HepG2 (cell line): ENCODE results near the gene KTN1. TPM values are rescaled to one million over a fixed set of nuclear protein-coding genes. Genes with fewer than 3 reads are reported as not detected.

Experiments
- KDM3A ChIP-seq: IDR thresholded peaks from 2 replicates; pipeline ENCODE4 v1.6.1; 2018; ENCODE audit warnings: low read depth, missing compliant biosample characterization
- KDM6A ChIP-seq: IDR thresholded peaks from 2 replicates; pipeline ENCODE4 v1.6.1; 2016; ENCODE audit warnings: low read depth
- NFYB ChIP-seq: sonication (generic); formaldehyde crosslinking; IDR thresholded peaks from 2 replicates; pipeline ENCODE4 v1.4.0; 2020; ENCODE audit warnings: missing genetic modification reagents
- PHF5A ChIP-seq: IDR thresholded peaks from one replicate; pipeline ENCODE4 v1.6.1; 2018; ENCODE audit warnings: low read depth, missing genetic modification reagents; ENCODE audit not compliant: unreplicated experiment
- YEATS4 ChIP-seq: sonication (generic); formaldehyde crosslinking; IDR thresholded peaks from 2 replicates; pipeline ENCODE4 v1.4.0; 2020; ENCODE audit warnings: missing genetic modification reagents, borderline replicate concordance
- ZNF660 ChIP-seq: sonication (generic); formaldehyde crosslinking; IDR thresholded peaks from 2 replicates; pipeline ENCODE4 v1.5.1; 2020; ENCODE audit warnings: mild to moderate bottlenecking, low read depth, missing genetic modification reagents, borderline replicate concordance
- ZNF720 ChIP-seq: sonication (generic); formaldehyde crosslinking; IDR thresholded peaks from 2 replicates; pipeline ENCODE4 v1.4.0; 2020; ENCODE audit warnings: missing genetic modification reagents
- polyA plus RNA-seq, 8 experiments: library from polyadenylated mRNA; depleted of rRNA in 3 of 8; stranded (reverse) in 7 of 8; unstranded in 1 of 8; fragments of >200 nt; fragmentation: Illumina TruSeq in 4 of 8; extraction: Trizol in 4 of 8; gene quantifications; 2 replicates each; pipeline versions ENCODE4 v1.2.1 to v1.2.3, GENCODE V29; 2011 to 2016; ENCODE audit warnings: low read depth in 4 of 8, missing spikeins in 1 of 8, mixed read lengths in 1 of 8; ENCODE audit not compliant: insufficient read depth in 1 of 8
- total RNA-seq, 5 experiments: library from RNA; depleted of rRNA; stranded (reverse); fragments of >200 nt; fragmentation: Illumina TruSeq; extraction: Trizol; gene quantifications; 2 replicates each; pipeline ENCODE4 v1.2.3, GENCODE V29; 2016; ENCODE audit warnings: low read depth in 1 of 5
- TF ChIP-seq, protein P1 (sequence below): sonication (generic); formaldehyde crosslinking; IDR thresholded peaks from 2 replicates; pipeline ENCODE4 v1.5.1; 2020; ENCODE audit warnings: missing genetic modification reagents, mild to moderate bottlenecking, borderline replicate concordance
- TF ChIP-seq, protein P2 (sequence below): sonication (generic); formaldehyde crosslinking; IDR thresholded peaks from 2 replicates; pipeline ENCODE4 v1.8.0; 2022; ENCODE audit warnings: mild to moderate bottlenecking, missing genetic modification reagents, moderate library complexity
- TF ChIP-seq, protein P3 (sequence below): IDR thresholded peaks from 2 replicates; pipeline ENCODE4 v1.6.1; 2016; ENCODE audit warnings: missing biosample characterization, missing genetic modification reagents, low read depth
- TF ChIP-seq, protein P4 (sequence below): sonication (generic); formaldehyde crosslinking; IDR thresholded peaks from 2 replicates; pipeline ENCODE4 v1.5.0; 2020; ENCODE audit warnings: missing genetic modification reagents
- TF ChIP-seq, protein P5 (sequence below): sonication (generic); formaldehyde crosslinking; IDR thresholded peaks from 2 replicates; pipeline ENCODE4 v1.4.0; 2020; ENCODE audit warnings: missing genetic modification reagents
- TF ChIP-seq, protein P6 (sequence below): IDR thresholded peaks from 2 replicates; pipeline ENCODE4 v1.6.1; 2012; ENCODE audit warnings: low read length, improper control_type of control experiment
- TF ChIP-seq, protein P7 (sequence below): sonication (generic); formaldehyde crosslinking; conservative IDR thresholded peaks from 2 replicates; pipeline ENCODE4 v1.5.0; 2020; ENCODE audit warnings: missing genetic modification reagents

The KTN1 gene
- total and polyA plus RNA-seq, 2 of the 13 experiments (the other 11 are each of a cell fraction or from before 2014, with no cell fraction given): 60.6 to 169 TPM

DNA sequence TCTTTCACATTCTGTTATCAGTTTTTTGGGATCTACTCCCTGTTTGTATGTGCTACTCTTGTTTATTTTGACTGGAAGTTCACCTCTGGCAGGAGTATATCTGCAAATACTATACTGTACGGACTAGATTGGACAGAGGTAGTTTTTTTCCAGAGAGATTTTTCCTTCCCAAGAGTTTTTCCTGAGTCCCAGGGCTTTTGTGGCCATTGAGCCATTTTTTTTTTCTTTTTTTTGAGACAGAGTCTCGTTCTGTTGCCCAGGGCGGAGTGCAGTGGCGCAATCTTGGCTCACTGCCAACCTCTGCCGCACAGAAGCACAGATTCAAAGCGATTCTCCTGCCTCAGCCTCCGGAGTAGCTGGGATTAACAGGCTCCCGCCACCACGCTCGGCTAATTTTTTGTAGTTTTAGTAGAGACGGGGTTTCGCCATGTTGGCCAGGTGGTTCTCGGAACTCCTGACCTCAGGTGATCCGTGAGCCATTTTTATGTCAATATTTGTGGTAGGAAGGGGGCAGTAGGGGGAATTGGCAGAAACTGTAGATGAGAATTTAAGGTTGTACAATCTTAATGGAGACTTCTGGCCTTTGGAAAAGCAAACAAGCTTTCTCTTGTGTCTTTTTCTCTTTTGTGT, 19.4 kb downstream of the KTN1 start (continued):
- TF ChIP-seq ZNF660 (no peak), KDM6A (CRISPR knock-in tag) (peak; percentile 53; the same call in 1 of the 2 replicates), NFYB (CRISPR knock-in tag) (no peak), KDM3A (no peak), PHF5A (peak; percentile 41), YEATS4 (CRISPR knock-in tag) (peak; percentile 84), ZNF720 (CRISPR knock-in tag) (no peak)
- TF ChIP-seq, protein P1, sequence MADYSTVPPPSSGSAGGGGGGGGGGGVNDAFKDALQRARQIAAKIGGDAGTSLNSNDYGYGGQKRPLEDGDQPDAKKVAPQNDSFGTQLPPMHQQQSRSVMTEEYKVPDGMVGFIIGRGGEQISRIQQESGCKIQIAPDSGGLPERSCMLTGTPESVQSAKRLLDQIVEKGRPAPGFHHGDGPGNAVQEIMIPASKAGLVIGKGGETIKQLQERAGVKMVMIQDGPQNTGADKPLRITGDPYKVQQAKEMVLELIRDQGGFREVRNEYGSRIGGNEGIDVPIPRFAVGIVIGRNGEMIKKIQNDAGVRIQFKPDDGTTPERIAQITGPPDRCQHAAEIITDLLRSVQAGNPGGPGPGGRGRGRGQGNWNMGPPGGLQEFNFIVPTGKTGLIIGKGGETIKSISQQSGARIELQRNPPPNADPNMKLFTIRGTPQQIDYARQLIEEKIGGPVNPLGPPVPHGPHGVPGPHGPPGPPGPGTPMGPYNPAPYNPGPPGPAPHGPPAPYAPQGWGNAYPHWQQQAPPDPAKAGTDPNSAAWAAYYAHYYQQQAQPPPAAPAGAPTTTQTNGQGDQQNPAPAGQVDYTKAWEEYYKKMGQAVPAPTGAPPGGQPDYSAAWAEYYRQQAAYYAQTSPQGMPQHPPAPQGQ (CRISPR knock-in tag): no peak
- TF ChIP-seq, protein P2, sequence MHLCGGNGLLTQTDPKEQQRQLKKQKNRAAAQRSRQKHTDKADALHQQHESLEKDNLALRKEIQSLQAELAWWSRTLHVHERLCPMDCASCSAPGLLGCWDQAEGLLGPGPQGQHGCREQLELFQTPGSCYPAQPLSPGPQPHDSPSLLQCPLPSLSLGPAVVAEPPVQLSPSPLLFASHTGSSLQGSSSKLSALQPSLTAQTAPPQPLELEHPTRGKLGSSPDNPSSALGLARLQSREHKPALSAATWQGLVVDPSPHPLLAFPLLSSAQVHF (CRISPR knock-in tag): no peak
- TF ChIP-seq, protein P3, sequence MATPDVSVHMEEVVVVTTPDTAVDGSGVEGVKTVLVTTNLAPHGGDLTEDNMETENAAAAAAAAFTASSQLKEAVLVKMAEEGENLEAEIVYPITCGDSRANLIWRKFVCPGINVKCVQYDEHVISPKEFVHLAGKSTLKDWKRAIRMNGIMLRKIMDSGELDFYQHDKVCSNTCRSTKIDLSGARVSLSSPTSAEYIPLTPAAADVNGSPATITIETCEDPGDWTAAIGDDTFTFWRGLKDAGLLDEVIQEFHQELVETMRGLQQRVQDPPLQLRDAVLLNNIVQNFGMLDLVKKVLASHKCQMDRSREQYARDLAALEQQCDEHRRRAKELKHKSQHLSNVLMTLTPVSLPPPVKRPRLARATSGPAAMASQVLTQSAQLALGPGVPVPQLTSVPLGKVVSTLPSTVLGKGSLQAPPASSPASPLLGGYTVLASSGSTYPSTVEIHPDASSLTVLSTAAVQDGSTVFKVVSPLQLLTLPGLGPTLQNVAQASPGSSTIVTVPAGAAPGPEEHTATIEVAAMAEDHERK: 0 out of 2 replicates have a peak, but pooled peaks have one; percentile 19
- TF ChIP-seq, protein P4, sequence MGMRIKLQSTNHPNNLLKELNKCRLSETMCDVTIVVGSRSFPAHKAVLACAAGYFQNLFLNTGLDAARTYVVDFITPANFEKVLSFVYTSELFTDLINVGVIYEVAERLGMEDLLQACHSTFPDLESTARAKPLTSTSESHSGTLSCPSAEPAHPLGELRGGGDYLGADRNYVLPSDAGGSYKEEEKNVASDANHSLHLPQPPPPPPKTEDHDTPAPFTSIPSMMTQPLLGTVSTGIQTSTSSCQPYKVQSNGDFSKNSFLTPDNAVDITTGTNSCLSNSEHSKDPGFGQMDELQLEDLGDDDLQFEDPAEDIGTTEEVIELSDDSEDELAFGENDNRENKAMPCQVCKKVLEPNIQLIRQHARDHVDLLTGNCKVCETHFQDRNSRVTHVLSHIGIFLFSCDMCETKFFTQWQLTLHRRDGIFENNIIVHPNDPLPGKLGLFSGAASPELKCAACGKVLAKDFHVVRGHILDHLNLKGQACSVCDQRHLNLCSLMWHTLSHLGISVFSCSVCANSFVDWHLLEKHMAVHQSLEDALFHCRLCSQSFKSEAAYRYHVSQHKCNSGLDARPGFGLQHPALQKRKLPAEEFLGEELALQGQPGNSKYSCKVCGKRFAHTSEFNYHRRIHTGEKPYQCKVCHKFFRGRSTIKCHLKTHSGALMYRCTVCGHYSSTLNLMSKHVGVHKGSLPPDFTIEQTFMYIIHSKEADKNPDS: no peak
- TF ChIP-seq, protein P5, sequence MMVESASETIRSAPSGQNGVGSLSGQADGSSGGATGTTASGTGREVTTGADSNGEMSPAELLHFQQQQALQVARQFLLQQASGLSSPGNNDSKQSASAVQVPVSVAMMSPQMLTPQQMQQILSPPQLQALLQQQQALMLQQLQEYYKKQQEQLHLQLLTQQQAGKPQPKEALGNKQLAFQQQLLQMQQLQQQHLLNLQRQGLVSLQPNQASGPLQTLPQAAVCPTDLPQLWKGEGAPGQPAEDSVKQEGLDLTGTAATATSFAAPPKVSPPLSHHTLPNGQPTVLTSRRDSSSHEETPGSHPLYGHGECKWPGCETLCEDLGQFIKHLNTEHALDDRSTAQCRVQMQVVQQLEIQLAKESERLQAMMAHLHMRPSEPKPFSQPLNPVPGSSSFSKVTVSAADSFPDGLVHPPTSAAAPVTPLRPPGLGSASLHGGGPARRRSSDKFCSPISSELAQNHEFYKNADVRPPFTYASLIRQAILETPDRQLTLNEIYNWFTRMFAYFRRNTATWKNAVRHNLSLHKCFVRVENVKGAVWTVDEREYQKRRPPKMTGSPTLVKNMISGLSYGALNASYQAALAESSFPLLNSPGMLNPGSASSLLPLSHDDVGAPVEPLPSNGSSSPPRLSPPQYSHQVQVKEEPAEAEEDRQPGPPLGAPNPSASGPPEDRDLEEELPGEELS: peak; percentile 87
- TF ChIP-seq, protein P6, sequence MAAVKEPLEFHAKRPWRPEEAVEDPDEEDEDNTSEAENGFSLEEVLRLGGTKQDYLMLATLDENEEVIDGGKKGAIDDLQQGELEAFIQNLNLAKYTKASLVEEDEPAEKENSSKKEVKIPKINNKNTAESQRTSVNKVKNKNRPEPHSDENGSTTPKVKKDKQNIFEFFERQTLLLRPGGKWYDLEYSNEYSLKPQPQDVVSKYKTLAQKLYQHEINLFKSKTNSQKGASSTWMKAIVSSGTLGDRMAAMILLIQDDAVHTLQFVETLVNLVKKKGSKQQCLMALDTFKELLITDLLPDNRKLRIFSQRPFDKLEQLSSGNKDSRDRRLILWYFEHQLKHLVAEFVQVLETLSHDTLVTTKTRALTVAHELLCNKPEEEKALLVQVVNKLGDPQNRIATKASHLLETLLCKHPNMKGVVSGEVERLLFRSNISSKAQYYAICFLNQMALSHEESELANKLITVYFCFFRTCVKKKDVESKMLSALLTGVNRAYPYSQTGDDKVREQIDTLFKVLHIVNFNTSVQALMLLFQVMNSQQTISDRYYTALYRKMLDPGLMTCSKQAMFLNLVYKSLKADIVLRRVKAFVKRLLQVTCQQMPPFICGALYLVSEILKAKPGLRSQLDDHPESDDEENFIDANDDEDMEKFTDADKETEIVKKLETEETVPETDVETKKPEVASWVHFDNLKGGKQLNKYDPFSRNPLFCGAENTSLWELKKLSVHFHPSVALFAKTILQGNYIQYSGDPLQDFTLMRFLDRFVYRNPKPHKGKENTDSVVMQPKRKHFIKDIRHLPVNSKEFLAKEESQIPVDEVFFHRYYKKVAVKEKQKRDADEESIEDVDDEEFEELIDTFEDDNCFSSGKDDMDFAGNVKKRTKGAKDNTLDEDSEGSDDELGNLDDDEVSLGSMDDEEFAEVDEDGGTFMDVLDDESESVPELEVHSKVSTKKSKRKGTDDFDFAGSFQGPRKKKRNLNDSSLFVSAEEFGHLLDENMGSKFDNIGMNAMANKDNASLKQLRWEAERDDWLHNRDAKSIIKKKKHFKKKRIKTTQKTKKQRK: no peak
- TF ChIP-seq, protein P7, sequence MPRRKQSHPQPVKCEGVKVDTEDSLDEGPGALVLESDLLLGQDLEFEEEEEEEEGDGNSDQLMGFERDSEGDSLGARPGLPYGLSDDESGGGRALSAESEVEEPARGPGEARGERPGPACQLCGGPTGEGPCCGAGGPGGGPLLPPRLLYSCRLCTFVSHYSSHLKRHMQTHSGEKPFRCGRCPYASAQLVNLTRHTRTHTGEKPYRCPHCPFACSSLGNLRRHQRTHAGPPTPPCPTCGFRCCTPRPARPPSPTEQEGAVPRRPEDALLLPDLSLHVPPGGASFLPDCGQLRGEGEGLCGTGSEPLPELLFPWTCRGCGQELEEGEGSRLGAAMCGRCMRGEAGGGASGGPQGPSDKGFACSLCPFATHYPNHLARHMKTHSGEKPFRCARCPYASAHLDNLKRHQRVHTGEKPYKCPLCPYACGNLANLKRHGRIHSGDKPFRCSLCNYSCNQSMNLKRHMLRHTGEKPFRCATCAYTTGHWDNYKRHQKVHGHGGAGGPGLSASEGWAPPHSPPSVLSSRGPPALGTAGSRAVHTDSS (CRISPR knock-in tag): no peak
